GM19023 (cell line): ENCODE results near the gene RAP1GAP2.
"Not testable (repeated sequence)": the region's sequence is repeated elsewhere in the genome, so short reads cannot be mapped to it uniquely, and the experiment has no call there.

Experiments
- ATAC-seq: cut with Tn5 transposase; IDR thresholded peaks from one replicate; pipeline ENCODE4 v1.9.1; 2021; ENCODE audit warnings: mild to moderate bottlenecking, moderate library complexity; ENCODE audit not compliant: unreplicated experiment

The RAP1GAP2 gene

GRCh38 chr17:2796164-2797125 lies at the start of gene RAP1GAP2:
RAP1GAP2 (plus strand) TSS chr17:2796438; CDS start chr17:2796528, 90 bp downstream.
- no peak for ATAC-seq

DNA sequence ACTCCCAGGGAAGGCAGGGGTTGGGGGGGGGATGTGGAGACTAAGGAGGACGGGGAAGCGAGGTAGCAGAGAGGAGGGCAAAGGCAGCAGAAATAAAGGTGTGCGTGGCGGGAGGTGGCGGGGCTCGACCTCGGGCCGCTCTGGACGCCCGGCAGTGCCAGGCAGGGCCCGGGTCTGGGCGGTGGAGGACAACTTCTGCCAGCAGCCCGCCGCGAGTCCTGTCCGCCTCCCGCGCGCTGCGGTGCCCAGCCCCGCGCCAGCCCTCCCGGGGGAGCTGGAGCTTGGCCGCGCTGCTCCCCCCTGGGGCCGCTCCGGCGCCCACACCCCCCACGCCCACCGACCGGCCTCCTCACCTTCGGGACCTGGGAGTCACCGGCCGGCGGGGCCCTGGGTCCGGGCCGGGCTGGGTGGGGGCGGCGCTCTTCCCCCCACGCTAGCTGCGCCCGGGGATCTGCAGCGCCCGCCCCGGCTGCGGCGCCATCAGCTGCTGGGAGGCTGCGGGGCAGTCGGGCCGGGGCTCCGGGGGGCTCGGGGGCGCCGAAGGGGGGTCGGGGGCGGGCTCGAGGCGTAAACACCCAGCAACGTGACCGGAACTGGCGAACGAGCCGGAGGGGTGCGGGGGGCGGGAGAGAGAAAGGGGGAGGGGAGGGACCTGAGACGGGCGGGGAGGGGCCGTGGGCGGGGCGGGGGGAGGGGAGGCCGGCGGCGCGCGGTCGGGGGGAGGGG lies 47.0 kb upstream of the RAP1GAP2 start, which contains the start of gene CCDC92B:
CCDC92B (minus strand) TSS at position 595 of the 726 bp plus-strand sequence. CDS start 14,507 bp downstream, outside the sequence.
- ATAC-seq: no peak

DNA sequence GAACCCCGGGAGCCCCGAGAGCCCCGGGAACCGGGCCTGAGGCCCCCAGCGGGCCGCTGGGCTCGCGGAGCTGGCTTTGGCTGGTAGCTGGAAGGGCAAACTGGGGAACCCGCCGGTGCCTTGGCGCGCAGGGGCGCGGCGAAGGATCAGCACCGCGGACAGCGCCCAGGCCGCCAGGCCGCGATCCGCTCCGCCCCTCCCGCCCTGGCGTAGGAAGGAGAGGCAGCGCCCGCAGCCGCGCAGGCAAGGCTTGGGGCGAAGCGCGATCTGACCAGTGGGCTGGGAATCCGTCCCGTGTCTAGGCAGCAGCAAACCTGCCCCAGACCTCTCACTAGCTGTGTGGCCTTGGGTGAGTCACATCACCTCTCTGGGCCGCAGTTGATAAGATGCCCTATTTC lies 46.5 kb upstream of the RAP1GAP2 start:
- no peak for ATAC-seq

- no peak for ATAC-seq
Measured at GRCh38 chr17:2750721-2751120, 45.5 kb upstream of the RAP1GAP2 start.

DNA sequence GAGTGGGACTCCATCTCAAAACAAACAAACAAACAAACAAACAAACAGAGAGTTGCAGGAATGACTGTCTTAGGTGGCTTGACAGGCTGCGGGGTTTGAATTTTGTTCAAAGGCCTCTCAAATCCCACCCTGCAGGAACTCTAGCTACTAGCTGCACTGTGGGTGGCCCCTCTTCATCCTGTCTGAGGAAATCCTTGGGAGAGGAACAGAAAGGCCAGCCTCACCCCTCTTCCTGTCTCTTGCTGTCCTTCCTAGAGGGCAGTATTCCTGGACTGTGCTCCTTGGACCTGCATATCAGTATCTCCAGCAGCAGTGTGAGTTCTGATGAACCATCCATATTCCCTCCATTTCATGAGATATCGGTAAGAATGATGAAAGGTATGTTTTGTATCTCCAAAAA lies 44.7 kb upstream of the RAP1GAP2 start:
- no peak for ATAC-seq

GRCh38 chr17:2755891-2756724 lies 40.1 kb upstream of the RAP1GAP2 start:
- ATAC-seq: no peak

GRCh38 chr17:2758870-2759269 lies 37.4 kb upstream of the RAP1GAP2 start:
- ATAC-seq: no peak

DNA sequence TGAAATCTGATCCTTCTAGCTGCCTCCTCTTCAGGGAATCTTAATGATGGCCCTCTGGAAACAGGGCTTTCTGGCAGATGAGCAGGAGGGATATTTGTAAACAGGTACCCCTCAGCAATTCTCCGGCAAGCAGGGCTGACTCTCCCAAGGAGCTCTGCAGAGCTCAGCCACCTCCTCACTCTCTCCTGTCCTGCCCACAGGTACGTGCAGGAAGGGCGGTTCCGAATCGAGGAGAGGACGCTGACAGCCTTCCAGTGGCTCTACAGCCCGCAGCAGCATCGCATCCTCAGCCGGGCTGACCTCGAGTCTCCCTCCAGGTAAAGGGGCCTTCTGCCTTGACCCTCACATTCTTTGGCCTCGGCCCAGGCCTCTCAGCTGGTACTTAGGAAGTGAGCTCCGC lies 26.1 kb upstream of the RAP1GAP2 start:
- ATAC-seq: no peak

DNA sequence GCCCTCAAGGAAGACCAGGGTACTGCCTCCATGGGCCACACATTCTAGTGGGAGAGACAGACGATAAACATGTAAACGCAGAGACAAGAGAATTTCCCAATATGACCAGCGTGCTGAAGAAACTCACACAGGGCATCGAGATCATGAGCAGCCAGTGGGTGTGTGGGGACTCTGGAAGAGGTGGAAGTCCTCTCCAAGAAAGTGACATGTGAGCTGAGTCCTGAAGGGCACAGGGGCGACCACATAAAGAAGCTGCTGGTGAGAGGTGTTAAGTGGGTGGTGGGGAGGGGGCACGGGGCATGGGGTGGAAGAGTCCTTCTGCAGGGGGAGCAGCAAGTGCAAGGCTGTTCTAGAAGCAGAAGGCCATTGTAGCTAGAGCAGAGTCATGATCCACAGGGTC lies 21.0 kb upstream of the RAP1GAP2 start:
- no peak for ATAC-seq

DNA sequence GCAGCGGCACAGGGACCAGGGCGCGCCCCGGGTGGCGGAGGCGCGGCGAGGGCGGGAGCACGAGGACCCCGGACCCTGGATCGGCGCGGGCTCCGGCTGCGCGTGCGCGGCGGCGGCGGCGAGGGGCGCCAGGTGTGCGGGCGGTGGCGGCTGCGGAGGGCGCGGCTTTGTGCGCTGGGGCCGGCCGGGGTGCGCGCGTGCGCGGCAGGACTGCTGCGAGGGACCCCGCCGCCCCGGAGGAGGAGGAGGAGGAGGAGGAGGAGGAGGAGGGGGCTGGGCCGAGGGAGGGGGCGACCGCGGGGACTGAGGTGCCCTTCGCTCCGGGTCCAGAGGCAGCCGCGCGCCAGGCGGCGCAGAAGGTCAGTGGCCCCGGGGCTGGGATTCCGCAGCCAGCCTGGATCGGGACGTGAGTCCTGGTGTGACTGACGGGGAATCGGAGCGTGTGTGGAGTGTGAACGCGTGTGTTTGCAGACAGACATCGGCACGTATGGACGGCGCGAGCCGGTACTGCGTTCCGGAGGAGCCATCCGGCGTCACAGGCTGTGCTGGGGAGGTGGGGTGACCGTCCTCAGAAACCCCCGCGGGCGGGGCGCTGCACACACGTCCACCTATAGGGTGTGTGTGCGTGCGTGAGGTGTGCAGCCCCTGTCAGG lies 19.5 kb upstream of the RAP1GAP2 start:
- no peak for ATAC-seq

DNA sequence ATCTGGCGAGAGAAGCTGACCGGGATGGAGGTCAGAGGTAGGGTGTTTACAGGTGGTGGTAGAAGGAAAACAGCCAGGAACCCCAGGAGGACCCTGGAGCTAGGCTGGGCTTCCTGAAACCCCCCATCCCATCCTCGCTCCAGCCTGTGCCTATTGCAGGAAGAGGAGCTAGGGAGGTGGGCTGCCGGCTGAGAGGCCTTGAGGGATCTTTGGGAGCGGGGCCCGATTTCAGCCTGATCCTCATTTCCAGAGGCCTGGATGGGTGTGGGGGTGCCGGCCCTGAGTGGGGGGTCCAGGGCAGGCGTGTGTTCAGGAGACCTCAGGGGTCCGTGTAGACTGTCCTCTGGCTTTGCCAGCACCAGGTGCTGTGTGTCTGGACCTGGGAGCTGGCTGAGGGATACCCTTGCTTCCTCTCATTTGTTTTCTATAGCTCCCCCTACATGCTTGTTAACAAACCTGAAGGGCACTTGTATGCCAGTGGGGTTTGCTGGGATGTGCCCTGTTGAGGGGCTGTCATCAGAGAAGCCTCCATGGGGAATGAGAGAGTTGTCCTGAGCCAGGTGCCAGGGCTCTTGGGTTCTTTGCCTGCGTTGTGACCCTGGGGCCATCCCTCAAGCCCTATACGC lies 18.9 kb upstream of the RAP1GAP2 start:
- ATAC-seq: no peak

DNA sequence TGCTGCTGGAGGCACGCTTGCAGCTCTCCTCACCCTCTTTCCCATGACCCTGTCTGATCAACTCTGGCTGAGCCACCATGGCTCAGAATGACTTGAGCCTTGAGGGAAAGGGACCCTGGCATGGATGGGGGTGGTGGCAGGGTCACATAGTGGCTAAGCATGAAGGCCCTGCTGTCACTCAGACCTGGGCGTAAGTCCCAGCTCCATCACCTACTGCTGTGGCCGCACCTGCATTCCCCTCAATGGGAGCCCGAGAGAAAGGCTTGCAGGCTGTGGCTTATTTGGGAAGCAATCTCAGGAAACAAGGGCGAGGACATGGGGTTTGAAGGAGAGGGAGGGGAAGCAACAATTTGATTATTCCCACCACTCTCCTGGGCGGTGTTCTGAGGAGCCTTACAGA lies 17.7 kb upstream of the RAP1GAP2 start:
- no peak for ATAC-seq

- no peak for ATAC-seq
Measured at GRCh38 chr17:2779545-2779944, 16.7 kb upstream of the RAP1GAP2 start.

DNA sequence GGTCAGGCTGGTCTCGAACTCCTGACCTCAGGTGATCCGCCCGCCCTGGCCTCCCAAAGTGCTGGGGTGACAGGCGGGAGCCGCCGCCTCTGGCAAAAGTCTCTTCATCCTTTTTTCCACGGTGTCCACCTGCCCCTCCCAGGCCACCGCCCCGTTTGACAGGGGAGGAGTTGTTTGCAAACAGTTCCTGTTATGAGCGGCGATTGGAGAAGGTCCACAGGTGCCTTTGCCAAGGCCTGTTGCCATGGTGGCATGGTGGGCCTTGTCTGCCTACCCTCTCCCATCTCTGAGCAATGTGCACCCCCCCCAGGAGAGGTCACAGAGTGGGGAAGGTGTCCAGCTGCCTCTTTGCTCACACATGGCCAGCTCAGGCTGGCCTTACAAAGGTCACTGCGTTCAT lies 16.0 kb upstream of the RAP1GAP2 start:
- no peak for ATAC-seq

DNA sequence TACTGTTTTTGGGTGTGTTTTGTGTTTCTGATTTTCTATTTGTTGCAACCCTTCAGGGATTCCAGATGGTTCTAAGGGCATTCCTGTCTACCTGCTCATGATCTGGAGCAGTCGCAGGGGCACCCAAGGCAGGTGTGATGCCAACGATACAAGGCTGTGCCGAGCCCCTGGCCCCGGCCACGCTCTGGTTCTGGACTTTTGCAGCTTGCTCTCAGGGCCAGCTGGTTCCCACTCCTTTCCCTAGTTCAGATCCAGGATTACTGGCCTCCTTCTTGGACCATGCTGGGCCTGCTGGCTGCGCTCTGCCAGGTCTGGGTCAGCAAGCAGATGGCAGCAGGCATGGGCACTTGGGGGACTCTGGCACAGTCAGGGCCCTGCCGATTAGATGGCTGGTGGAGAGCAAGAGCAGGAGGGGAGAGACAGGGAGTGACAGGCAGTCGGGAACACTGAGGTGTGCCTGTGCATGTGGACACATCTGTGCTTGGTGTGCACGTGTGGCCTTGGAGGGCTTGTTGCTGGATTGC lies 15.2 kb upstream of the RAP1GAP2 start:
- no peak for ATAC-seq

- ATAC-seq: not testable (repeated sequence)
Measured at GRCh38 chr17:2781598-2781997, 14.6 kb upstream of the RAP1GAP2 start.

- no peak for ATAC-seq
Measured at GRCh38 chr17:2782055-2782454, 14.2 kb upstream of the RAP1GAP2 start.

DNA sequence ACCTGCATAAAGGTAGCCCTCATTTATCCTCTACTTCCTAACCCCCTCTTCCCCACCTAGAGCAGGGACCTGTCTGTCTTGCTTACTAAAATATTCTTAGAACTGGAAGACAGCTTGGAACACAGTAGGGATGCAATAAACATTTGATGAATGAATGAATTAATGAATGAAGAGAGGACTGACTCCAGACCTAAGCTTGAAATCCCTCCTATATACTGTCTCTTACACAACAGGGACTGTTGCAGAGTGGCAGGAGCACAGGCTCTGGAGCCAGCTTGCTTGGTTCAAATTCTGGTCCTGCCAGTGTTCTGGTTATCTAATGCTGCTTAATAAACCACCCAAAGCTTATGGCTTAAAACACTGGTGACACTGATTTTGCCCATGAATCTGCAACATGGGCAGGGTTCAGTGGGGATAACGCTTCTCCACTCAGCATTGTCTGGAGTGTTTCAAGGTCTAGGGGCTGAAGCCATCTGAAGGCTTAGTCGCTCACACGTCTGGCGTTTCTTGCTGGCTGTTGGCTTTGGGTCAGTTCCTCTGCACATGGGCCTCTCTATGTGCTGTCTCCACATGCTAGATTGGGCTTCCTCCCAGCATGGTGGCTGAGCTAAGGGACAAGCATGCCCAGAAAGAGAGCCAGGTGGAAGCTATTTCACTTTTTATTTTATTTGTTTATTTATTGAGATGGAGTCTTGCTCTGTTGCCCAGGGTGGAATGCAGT lies 12.8 kb upstream of the RAP1GAP2 start:
- ATAC-seq: no peak

DNA sequence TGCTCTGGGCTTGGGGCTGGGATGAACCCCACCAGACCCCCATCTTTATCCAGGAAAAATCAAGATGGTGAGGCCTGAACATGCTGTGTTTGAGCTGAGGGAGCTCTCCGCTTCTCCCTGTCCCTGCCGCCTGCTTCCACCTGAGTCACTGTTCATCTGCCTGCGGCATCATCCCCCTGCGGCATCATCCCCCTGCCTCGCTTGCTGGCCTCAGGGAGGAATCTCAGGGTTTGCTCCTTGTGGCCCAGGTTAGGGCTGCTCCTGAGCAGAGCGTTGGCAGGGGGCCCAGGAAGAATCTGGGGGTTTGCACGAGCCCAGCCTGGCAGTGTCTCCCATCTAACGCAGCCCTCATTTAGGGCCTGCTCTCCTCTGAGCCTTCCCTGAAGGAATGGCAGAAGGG lies 11.4 kb upstream of the RAP1GAP2 start:
- no peak for ATAC-seq
